Lung (tissue), 12 donors: ENCODE data around the gene NYAP2. TPM values are rescaled to one million over a fixed set of nuclear protein-coding genes. Genes with fewer than 3 reads are reported as not detected.

Experiments
- ATAC-seq: fragments of 200-7000 bp; cut with Tn5 transposase; one replicate; pipeline ENCODE4 v1.9.1; 2020; ENCODE audit warnings: moderate number of reproducible peaks; ENCODE audit not compliant: insufficient read depth, low FRiP score
- DNase-seq, 3 donors: peaks; one replicate each; pipeline ENCODE4 v3.0.0-alpha.2; 2013 to 2017
- H3K27ac ChIP-seq, 2 donors: one replicate each; pipeline ENCODE4 v1.5.1; 2013; ENCODE audit warnings: mild to moderate bottlenecking in 2 of 2, moderate library complexity in 2 of 2, control low read depth in 1 of 2, inconsistent platforms in 1 of 2, low read depth in 1 of 2, low read length in 1 of 2
- H3K27me3 ChIP-seq, 3 donors: one replicate each; pipeline ENCODE4 v1.5.1; 2013; ENCODE audit warnings: low read length in 2 of 3; ENCODE audit not compliant: control insufficient read depth in 3 of 3, insufficient read depth in 3 of 3
- H3K36me3 ChIP-seq, 4 donors: one replicate each; pipeline ENCODE4 v1.5.1; 2013; ENCODE audit warnings: low read length in 4 of 4, mild to moderate bottlenecking in 1 of 4, moderate library complexity in 1 of 4; ENCODE audit not compliant: control insufficient read depth in 4 of 4, insufficient read depth in 4 of 4
- H3K4me1 ChIP-seq, 5 donors: one replicate each; pipeline ENCODE4 v1.5.1; 2013; ENCODE audit warnings: low read length in 5 of 5, mild to moderate bottlenecking in 2 of 5, moderate library complexity in 1 of 5; ENCODE audit not compliant: control insufficient read depth in 5 of 5, insufficient read depth in 5 of 5
- H3K4me3 ChIP-seq: one replicate; pipeline ENCODE4 v1.5.1; 2013; ENCODE audit warnings: mild to moderate bottlenecking, control low read depth, moderate library complexity
- H3K9ac ChIP-seq, 2 donors: one replicate each; pipeline ENCODE4 v1.5.1; 2013; ENCODE audit warnings: low read length in 2 of 2, control low read depth in 1 of 2; ENCODE audit not compliant: insufficient read depth in 1 of 2
- H3K9me3 ChIP-seq, 4 donors: one replicate each; pipeline ENCODE4 v1.5.1; 2013; ENCODE audit warnings: low read length in 3 of 4, mild to moderate bottlenecking in 1 of 4, moderate library complexity in 1 of 4; ENCODE audit not compliant: control insufficient read depth in 4 of 4, insufficient read depth in 3 of 4
- CTCF ChIP-seq: IDR thresholded peaks from 2 replicates; pipeline ENCODE4 v1.5.1; 2012; ENCODE audit warnings: mild to moderate bottlenecking; ENCODE audit errors: control extremely low read depth, extremely low read depth
- WGBS, 2 donors: extraction: QIAGEN DNeasy Blood & Tissue Kit; methylation state at CpG; one replicate each; pipeline ENCODE4 v1.1.7; 2013; 5-methylcytosine and 5-hydroxymethylcytosine counted together
- polyA plus RNA-seq, 2 donors: library from polyadenylated mRNA; stranded (reverse); fragments of 200-250 nt; gene quantifications; one replicate each; pipeline ENCODE4 v1.2.1, GENCODE V29; 2013
- total RNA-seq, 2 donors: library from RNA; depleted of rRNA in 1 of 2; stranded (reverse); fragments of >200 nt in 1 of 2; gene quantifications; one replicate each; pipeline ENCODE4 v1.2.1, GENCODE V29; 2014 to 2021
- donor health status: control.
- donor health status: control.
- donor health status: Bipolar disorder and iron deficiency.
- donor health status: healthy.
- donor health status: DM: yes; HTN: yes; CAD: no.

The NYAP2 gene
- total and polyA plus RNA-seq, 4 donors = 0.20 to 1.6 (median 0.83) TPM

- H3K4me1 ChIP-seq = peaks cover 0 to 4% (median 0%) of the 10 kb centered on the region in 5 donors
- no peaks in the 10 kb centered on the region for H3K27me3 ChIP-seq
- no peak overlapping the region for H3K27ac ChIP-seq
- H3K36me3 ChIP-seq = no peaks in the 10 kb centered on the region
- TF ChIP-seq CTCF = no peak
- WGBS, 2 donors = 59 to 68% methylated on average over 10 of the region's 10 CpGs
- H3K9me3 ChIP-seq = no peaks in the 10 kb centered on the region
- no peak overlapping the region for H3K4me3 ChIP-seq
- no peak for ATAC-seq
- H3K9ac ChIP-seq = no peak overlapping the region
- DNase-seq = no peak
Observed at GRCh38 chr2:225464346-225465025, 65.0 kb downstream of the NYAP2 start.

GRCh38 chr2:225465827-225466226 lies 66.3 kb downstream of the NYAP2 start:
- Histone ChIP-seq H3K9ac (no peak overlapping the region), H3K4me3 (no peak overlapping the region), H3K4me1 (peaks cover 0 to 4% (median 0%) of the 10 kb centered on the region in 5 donors), H3K27me3 (no peaks in the 10 kb centered on the region), H3K9me3 (no peaks in the 10 kb centered on the region), H3K36me3 (no peaks in the 10 kb centered on the region), H3K27ac (no peak overlapping the region)
- no peak for TF ChIP-seq CTCF
- DNase-seq (no peak), ATAC-seq (no peak)
- 90 to 91% methylated on average over 4 of the region's 4 CpGs for WGBS, 2 donors

GRCh38 chr2:225466891-225467604 lies 67.5 kb downstream of the NYAP2 start:
- Histone ChIP-seq H3K4me1 (peaks cover 0 to 4% (median 0%) of the 10 kb centered on the region in 5 donors), H3K36me3 (no peaks in the 10 kb centered on the region), H3K9ac (no peak overlapping the region), H3K27ac (no peak overlapping the region), H3K9me3 (no peaks in the 10 kb centered on the region), H3K27me3 (no peaks in the 10 kb centered on the region), H3K4me3 (no peak overlapping the region)
- no peak for TF ChIP-seq CTCF
- peak; percentile 8 for ATAC-seq
- 60% methylated on average over 9 of the region's 9 CpGs for WGBS, 2 donors
- DNase-seq = peak in 1 of 3 donors; percentile 19
